HG02588 (cell line): Measurements from ENCODE around the gene EHD2.
"Not testable (repeated sequence)": the region's sequence is repeated elsewhere in the genome, so short reads cannot be mapped to it uniquely, and the experiment has no call there.

ENCODE experiments used
- ATAC-seq: cut with Tn5 transposase; IDR thresholded peaks from one replicate; pipeline ENCODE4 v1.9.1; 2021; ENCODE audit warnings: mild to moderate bottlenecking, moderate library complexity; ENCODE audit not compliant: unreplicated experiment

EHD2 gene

DNA sequence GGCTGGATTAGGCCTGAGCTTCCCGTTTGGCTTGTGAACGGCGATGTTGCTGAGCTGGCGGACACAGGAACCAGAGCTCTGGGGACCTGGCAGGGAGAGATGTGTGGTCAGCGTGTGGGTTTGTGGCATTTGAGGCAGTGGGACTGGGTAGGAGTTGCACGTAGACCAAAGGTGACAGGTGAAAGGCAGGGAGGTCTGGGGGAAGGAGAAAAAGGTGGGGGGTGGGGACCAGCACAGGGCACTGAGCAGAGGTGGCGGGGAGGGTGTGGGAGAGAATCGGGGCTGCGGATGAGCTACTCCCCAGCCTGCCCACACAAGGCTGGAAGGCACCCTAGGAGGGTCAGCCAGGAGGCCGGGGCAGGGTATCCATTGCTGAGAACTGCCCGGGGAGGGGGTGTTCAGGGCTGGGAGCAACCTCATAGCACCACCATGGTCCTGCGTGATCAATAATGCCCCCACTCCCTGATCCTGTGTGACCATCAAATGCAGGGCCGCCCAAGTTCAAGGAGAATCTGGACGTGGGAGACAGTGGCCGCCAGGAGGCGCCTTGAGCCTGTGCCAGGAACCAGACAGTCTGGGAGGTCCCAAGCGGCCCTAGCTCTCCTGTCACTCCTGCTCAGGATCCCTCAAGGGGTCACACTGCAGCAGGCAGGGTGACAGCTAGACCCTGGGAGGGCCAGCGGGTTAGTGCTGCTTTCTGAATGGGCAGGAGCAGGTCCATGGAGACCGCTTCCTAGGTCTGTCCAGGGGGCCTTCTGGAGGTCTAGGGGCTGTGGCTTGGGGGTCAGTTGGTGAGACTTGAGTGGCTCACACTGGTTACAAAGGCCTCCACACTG is 52.5 kb downstream of the EHD2 start:
- ATAC-seq, result no peak

GRCh38 chr19:47766359-47766620 is 53.1 kb downstream of the EHD2 start:
- no peak for ATAC-seq

DNA sequence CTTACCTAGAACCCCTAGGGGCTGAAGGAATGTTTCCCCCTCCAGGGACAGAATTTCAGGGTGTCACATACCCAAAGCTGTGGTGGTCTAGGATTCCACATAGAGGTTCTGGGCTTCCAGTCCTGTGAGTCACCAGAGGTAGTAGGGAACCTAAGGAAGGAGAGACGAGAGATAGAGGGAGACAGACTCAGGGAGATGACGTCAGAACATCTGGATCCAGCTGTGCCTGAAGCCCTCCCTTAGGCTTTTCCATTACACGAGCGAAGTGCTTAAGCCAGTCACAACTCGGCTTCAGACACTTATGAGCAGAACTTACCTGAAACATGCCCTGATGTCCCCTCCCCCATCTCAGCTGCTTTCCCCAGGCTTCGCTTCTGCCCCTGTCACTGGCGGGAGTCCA is 53.4 kb downstream of the EHD2 start:
- no peak for ATAC-seq

- no peak for ATAC-seq
Observed at GRCh38 chr19:47767349-47767748, 54.1 kb downstream of the EHD2 start.

DNA sequence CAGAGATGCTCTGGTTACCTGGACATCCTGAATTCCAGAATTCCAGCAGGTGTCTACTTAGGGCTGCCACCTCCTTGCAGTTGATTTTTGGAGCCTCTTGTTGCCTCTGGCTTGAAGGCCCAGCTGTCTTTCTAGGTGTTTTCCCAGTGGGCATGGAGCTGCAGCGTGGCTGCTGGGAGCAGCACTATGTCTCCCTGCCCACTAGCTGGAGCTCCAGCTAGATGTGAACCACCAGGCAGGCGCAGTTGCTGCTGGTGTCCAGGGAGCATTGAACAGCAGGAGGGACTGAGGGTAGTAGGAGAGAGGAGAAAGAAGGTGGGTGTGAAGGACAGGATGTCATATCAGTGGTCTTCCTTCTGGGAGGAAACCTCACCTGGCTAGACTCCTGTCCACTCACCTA is 55.4 kb downstream of the EHD2 start:
- no peak for ATAC-seq

GRCh38 chr19:47769534-47769933 is 56.3 kb downstream of the EHD2 start:
- ATAC-seq, result no peak

DNA sequence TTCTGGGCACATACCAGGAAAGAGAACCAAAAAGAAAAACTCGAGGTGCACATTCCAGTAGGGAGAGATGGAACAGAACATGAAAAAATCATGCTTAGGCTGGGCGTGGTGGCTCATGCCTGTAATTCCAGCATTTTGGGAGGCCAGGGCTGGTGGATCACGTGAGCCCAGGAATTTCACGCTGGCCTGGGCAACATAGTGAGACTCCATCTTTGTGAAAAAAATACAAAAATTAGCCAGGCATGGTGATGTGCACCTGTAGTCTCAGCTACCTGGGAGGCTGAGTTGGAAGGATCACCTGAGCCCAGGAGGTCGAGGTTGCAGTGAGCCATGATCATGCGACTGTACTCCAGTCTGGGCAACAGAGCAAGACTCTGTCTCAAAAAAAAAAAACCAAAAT is 58.1 kb downstream of the EHD2 start:
- not testable (repeated sequence) for ATAC-seq

GRCh38 chr19:47776568-47776967 is 63.3 kb downstream of the EHD2 start:
- ATAC-seq, result no peak

DNA sequence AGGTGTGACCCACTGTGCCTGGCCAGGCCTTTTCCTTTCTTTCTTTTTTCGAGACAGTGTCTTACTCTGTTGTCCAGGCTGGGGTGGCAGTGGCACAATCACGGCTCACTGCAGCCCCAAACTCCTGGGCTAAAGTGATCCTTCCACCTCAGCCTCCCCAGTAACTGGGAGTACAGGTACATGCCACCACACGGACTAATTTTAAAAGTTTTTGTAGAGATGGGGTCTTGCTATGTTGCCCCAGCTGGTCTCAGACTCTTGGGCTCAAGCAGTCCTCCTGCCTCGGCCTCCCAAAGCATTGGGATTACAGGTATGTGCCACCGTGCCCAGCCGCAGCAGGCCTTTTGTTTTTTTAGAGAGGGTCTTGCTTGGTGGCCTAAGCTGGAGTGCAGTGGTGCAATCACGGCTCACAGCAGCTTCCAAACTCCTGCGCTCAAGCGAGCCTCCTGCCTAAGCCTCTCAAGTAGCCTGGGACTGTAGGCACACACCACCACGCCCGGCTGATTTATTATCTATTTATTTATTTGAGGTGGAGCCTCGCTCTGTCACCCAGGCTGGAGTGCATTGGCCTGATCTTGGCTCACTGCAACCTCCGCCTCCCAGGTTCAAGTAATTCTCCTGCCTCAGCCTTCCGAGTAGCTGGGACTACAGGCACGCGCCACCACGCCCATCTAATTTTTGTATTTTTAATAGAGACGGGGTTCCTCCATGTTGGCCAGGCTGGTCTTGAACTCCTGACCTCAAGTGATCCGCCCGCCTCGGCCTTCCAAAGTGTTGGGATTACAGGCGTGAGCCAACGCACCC is 64.2 kb downstream of the EHD2 start:
- not testable (repeated sequence) for ATAC-seq

DNA sequence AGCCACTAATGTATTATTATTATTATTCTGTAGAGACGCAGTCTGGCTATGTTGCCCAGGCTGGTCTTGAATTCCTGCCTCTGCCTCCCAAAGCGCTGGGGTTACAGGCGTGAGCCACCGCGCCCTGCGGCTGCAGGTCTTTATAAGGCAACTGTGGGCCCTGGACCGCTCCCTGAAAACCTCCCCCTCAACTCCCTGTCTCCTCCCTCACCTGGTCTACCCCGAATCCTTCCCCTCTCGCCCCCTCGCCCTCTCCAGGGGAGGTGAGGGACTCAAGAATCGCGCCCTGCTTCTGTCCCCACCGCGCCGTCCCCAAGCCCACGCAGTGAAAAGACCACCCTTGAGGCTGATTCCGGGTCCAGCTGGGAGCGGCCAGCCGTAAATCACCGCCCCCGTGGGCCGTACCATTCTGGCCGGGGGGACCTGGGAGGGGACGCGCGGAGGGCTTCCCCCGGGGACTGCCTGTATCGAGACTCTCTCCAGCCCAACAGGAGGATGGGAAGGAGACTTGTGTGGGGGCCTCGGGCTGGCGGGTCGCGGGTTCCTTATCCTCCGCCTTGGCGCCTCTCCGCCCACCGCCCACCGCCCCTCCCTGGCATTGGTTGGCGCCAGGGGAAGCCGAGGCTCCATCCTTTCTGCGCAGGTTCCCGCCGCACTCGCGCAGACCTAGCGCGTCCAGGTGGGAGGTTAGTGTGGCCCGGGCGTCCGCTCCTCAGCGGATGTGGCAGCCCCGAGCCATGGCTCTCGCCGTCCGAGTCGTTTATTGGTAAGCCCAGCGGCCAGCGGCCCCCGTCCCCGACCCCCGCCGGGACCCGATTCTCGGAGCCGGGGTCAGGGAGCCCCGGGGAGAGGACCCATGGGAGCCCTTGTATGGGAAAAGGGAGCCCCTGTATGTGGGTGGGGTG is 65.1 kb downstream of the EHD2 start, which contains the start of gene SELENOW:
Gene SELENOW (plus strand): TSS at position 655 of the 905 bp plus-strand sequence. CDS start 83 bp downstream, at position 738.
- peak; percentile 72 for ATAC-seq

GRCh38 chr19:47778954-47779351 is 65.7 kb downstream of the EHD2 start:
- ATAC-seq, result no peak

DNA sequence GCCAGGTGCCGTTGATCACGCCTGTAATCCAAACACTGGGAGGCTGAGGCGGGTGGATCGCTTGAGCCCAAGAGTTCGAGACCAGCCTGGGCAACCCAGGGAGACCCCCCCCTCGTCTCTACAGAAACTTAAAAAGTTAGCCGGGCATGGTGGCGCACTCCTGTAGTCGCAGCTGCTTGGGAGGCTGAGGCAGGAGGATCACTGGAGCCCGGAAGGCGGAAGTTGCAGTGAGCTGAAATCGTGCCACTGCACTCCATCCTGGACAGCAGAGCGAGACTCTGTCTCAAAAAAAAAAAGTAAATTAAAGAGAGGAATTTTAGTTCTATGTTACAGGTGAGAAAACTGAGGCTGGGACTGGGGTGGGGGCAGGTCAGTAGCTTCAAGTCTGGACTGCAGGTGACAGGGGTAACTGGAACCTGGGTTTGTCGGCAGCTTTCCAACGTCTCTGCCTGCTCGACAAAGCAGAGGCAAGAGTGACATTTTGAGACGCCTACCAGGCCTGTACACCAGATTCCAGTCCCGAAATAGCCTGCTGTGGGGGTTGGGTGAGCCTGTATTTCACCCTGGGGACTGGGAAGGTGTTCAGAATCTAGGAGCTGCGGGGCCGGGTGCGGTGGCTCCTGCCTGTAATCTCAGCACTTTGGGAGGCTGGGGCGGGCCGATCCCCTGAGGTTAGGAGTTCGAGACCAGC is 66.4 kb downstream of the EHD2 start:
- no peak for ATAC-seq

- ATAC-seq, result no peak
Observed at GRCh38 chr19:47780215-47780551, 67.0 kb downstream of the EHD2 start.

DNA sequence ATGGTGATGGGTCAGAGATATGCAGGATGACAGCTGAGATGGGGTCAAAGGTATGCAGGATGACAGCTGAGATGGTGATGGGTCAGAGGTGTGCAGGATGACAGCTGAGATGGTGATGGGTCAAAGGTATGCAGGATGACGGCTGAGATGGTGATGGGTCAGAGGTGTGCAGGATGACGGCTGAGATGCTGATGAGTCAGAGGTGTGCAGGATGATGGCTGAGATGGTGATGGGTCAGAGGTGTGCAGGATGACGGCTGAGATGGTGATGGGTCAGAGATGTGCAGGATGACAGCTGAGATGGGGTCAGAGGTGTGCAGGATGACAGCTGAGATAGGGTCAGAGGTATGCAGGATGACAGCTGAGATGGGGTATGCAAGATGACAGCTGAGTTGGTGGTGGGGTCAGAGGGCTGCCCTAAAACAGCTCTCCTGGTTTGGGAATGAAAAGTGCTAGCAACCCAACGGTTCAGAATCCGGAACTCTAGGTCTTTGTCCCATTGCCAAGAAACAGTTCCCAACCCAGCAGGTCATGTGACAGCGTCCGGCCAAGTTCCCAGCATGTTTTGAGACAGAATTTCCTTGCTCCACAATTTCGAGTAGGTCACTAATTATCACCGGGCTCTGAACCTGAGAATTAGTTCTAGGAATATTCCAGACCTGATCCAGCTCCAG is 68.5 kb downstream of the EHD2 start:
- no peak for ATAC-seq

- ATAC-seq, result no peak
Observed at GRCh38 chr19:47786566-47786965, 73.3 kb downstream of the EHD2 start.

DNA sequence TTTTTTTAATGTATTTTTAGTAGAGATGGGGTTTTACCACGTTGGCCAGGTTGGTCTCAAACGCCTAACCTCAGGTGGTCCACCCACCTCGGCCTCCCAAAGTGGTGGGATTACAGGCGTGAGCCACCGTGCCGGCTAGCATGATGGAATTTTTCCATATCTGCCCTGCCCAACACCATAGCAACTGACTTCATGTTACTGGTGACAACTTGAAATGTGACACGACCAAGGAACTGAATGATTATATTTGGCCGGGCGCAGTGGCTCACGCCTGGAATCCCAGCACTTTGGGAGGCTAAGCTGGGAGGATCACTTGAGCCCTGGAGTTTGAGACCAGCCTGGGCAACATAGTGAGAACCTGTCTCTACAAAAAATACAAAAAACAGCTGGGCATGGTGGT is 74.1 kb downstream of the EHD2 start:
- not testable (repeated sequence) for ATAC-seq

DNA sequence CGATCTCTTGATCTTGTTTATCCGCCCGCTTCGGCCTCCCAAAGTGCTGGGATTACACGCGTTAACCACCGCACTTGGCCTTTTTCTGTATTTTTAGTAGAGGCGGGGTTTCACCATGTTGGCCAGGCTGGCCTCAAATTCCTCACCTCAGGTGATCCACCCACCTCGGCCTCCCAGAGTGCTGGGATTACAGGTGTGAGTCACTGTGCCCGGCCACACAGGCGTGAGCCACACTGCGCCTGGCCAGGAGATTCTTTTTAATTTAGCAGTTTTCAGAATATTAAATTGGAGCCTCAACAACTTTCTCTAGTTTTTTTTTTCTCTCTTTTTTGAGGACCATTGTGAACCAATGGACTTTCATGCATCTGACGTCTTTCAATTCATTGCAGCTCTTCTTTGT is 76.6 kb downstream of the EHD2 start:
- ATAC-seq, result not testable (repeated sequence)

DNA sequence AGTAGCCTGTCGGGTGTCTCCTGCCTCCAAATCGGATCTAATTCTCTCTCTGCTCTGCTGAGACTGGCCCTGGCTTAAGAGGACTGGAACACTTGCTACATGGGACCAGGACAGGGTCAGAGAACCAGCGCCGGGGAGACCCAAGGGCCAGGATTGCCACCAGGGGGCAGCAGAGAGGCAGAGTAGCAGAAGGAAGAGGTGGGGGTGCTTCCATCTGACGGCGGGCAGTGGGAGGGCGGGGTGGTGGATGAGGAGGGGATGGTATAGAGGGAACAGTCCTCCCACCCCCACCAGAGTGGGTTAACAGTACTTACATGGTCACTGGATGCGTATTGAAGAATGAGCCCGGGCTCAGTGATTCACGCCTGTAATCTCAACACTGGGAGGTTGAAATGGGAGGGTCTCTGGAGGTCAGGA is 77.2 kb downstream of the EHD2 start:
- no peak for ATAC-seq

DNA sequence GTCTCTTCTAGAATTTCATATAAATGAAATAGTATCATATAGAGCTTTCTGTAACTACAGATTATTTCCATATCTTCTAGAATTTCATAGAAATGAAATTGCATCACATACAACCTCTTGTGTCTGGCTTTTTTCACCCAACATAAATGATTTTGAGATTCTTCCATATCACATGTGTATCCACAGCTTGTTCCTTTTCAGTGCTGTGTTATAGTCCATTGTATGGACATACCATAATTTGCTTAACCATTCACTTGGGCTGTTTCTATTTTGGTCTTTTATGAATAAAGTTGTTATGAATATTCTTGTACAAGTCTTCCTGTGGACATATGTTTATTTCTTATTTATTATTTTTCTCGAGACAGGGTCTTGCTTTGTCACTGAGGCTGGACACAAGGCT is 79.4 kb downstream of the EHD2 start:
- no peak for ATAC-seq
